Heart right ventricle (tissue), 16 donors: ENCODE measurements around the gene RAB39B. TPM values are rescaled to one million over a fixed set of nuclear protein-coding genes. Genes with fewer than 3 reads are reported as not detected.

Experiments
- ATAC-seq, 8 donors: fragments of 200-7000 bp; cut with Tn5 transposase; one replicate each; pipeline ENCODE4 v1.9.1; 2020; ENCODE audit warnings: mild to moderate bottlenecking in 8 of 8, moderate library complexity in 8 of 8, moderate number of reproducible peaks in 1 of 8
- DNase-seq, 2 donors: peaks; one replicate each; pipeline ENCODE4 v3.0.0-alpha.2; 2020
- H3K27ac ChIP-seq, 10 donors: fragments of 200-600 bp; sonication (generic) in 2 of 10; one replicate each; pipeline versions ENCODE4 v1.5.0 to v1.8.0; 2020 to 2022; ENCODE audit warnings: mild to moderate bottlenecking in 3 of 10
- H3K27me3 ChIP-seq, 7 donors: fragments of 200-600 bp; one replicate each; pipeline ENCODE4 v1.8.0; 2021 to 2022; ENCODE audit warnings: mild to moderate bottlenecking in 2 of 7
- H3K36me3 ChIP-seq, 9 donors: fragments of 200-600 bp; sonication (generic) in 1 of 9; one replicate each; pipeline versions ENCODE4 v1.5.0 to v1.8.0; 2020 to 2022; ENCODE audit warnings: mild to moderate bottlenecking in 2 of 9
- H3K4me1 ChIP-seq, 9 donors: fragments of 200-600 bp; sonication (generic) in 1 of 9; one replicate each; pipeline versions ENCODE4 v1.5.0 to v1.8.0; 2020 to 2022; ENCODE audit warnings: mild to moderate bottlenecking in 4 of 9
- H3K4me3 ChIP-seq, 10 donors: fragments of 200-600 bp; sonication (generic) in 2 of 10; one replicate each; pipeline versions ENCODE4 v1.5.0 to v1.8.0; 2020 to 2022; ENCODE audit warnings: mild to moderate bottlenecking in 7 of 10, moderate library complexity in 2 of 10
- H3K9me3 ChIP-seq, 11 donors: fragments of 200-600 bp in 10 of 11; sonication (generic) in 2 of 11; one replicate each; pipeline versions ENCODE4 v1.5.0 to v1.8.0; 2013 to 2022; ENCODE audit warnings: mild to moderate bottlenecking in 2 of 11, control low read depth in 1 of 11, moderate library complexity in 1 of 11
- WGBS, 2 donors: extraction: QIAGEN DNeasy Blood & Tissue Kit; methylation state at CpG; one replicate each; pipeline ENCODE4 v1.1.7; 2013; ENCODE audit warnings: inconsistent platforms in 1 of 2; 5-methylcytosine and 5-hydroxymethylcytosine counted together
- intact Hi-C, 10 donors: fragments of 100-400 bp; cut with DNase I; formaldehyde crosslinking; loops; one replicate each; pipeline versions ENCODE4 v1.11.1 to v1.14.2; 2022
- polyA plus RNA-seq, 2 donors: library from polyadenylated mRNA; stranded (reverse); fragments of 200-250 nt; gene quantifications; one replicate each; pipeline ENCODE4 v1.2.3, GENCODE V29; 2013
- total RNA-seq, 10 donors: library from RNA; stranded (reverse); fragmentation: NEBNext Ultra II Directional in 3 of 10; extraction: Animal tissue kit (Norgen Biotek cat#: 25700) in 3 of 10; gene quantifications; one replicate each; pipeline versions ENCODE4 v1.2.1 to v1.2.4, GENCODE V29; 2021 to 2023
- TF ChIP-seq, protein P1 (sequence below), 9 donors: fragments of 200-600 bp; sonication (generic) in 2 of 9; IDR thresholded peaks; one replicate each; pipeline versions ENCODE4 v1.5.0 to v1.8.0; 2021 to 2022; ENCODE audit warnings: antibody characterized with exemption in 9 of 9, mild to moderate bottlenecking in 5 of 9, moderate library complexity in 1 of 9
- donor health status: Arrhythmogenic right ventricular cardiomyopathy.
- donor health status: ischemic (EF 13 %, LVEDD 7.1; RV severe dilation, severe dysfunction).
- donor health status: healthy with polysubstance abuse.
- donor health status: DM: no; HTN: yes; CAD: no.
- donor health status: DM: no; HTN: no; CAD: no.
- donor health status: ischemic (EF 25% LVEDD 6.9; RV normal size, moderate dysfunction).
- donor health status: ischemic (EF 25% LVEDD 5.7; RV mildly dilated, moderate dysfunction).
- donor health status: healthy.
- donor health status: DM: yes; HTN: yes; CAD: no.
- donor health status: Ischemic cardiomyopathy.
- donor health status: ischemic (EF 35%, LVEDD 5.7; RV mildly dilated, moderate dysfunction).
- donor health status: nonischemic (EF 11% LVEDD 7.7; RV severe dilation, severe dysfunction).
- donor health status: DM: yes; HTN: yes; CAD: no.
- donor health status: PGD.
- donor health status: ischemic (EF 29% LVEDD 5.4; RV normal size, mild dysfunction).
- donor health status: nonischemic (EF 23%, LVEDD 6.1; RV moderate dilation, normal function).

RAB39B gene
- total and polyA plus RNA-seq, 12 donors = 0.07 to 0.25 (median 0.18) TPM; not detected in 3

- H3K27me3 ChIP-seq = no peaks in the 10 kb centered on the region
- H3K4me1 ChIP-seq = peaks cover 0 to 24% (median 19%) of the 10 kb centered on the region in 9 donors
- intact Hi-C loops = no loop called here
- TF ChIP-seq, protein P1, sequence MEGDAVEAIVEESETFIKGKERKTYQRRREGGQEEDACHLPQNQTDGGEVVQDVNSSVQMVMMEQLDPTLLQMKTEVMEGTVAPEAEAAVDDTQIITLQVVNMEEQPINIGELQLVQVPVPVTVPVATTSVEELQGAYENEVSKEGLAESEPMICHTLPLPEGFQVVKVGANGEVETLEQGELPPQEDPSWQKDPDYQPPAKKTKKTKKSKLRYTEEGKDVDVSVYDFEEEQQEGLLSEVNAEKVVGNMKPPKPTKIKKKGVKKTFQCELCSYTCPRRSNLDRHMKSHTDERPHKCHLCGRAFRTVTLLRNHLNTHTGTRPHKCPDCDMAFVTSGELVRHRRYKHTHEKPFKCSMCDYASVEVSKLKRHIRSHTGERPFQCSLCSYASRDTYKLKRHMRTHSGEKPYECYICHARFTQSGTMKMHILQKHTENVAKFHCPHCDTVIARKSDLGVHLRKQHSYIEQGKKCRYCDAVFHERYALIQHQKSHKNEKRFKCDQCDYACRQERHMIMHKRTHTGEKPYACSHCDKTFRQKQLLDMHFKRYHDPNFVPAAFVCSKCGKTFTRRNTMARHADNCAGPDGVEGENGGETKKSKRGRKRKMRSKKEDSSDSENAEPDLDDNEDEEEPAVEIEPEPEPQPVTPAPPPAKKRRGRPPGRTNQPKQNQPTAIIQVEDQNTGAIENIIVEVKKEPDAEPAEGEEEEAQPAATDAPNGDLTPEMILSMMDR (IDR thresholded peaks at IDR 0.05) = no peak
- DNase-seq (no peak), ATAC-seq (no peak)
- 90 to 96% methylated on average over 4 of the region's 4 CpGs for WGBS, 2 donors
- peaks cover 0 to 35% (median 0%) of the 10 kb centered on the region in 9 donors for H3K36me3 ChIP-seq
- H3K9me3 ChIP-seq = no peaks in the 10 kb centered on the region
- H3K27ac ChIP-seq = no peak overlapping the region
- no peak overlapping the region for H3K4me3 ChIP-seq
These were observed 42.9 kb downstream of the RAB39B start for GRCh38 chrX:155221351-155221750.

DNA sequence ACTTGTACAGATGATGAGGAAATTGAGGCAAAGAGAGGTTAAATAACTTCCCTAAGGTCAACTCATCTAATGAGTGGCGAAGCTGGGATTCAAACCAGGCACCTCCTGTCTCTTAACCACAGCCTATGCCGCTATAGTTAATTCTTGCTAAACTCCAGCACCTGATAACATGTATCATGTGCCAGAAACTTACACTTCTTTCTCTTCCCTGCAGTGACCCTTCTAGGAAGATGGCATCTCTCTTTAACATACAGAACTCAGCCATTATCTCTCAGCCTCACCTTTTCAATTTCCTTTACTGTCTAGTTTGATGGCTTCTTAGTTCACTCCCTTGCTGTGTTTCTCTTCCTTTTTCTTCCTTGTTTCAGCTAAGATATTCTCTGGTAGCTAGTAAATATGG is 45.5 kb downstream of the RAB39B start:
- Histone ChIP-seq H3K27ac (no peak overlapping the region), H3K36me3 (peaks cover 0 to 23% (median 0%) of the 10 kb centered on the region in 9 donors), H3K27me3 (no peaks in the 10 kb centered on the region), H3K4me3 (no peak overlapping the region), H3K4me1 (peaks cover 0 to 27% (median 21%) of the 10 kb centered on the region in 9 donors), H3K9me3 (no peaks in the 10 kb centered on the region)
- TF ChIP-seq, protein P1 (IDR thresholded peaks at IDR 0.05) = no peak
- ATAC-seq (no peak), DNase-seq (no peak)
- 74 to 79% methylated on average over 2 of the region's 2 CpGs for WGBS, 2 donors
- intact Hi-C loops = loop anchor here in 1 of 10 donors (10.0 kb wide), 1 partner anchor 144 kb away; the partner anchor contains the start of genes BRCC3, CMC4 and MTCP1

DNA sequence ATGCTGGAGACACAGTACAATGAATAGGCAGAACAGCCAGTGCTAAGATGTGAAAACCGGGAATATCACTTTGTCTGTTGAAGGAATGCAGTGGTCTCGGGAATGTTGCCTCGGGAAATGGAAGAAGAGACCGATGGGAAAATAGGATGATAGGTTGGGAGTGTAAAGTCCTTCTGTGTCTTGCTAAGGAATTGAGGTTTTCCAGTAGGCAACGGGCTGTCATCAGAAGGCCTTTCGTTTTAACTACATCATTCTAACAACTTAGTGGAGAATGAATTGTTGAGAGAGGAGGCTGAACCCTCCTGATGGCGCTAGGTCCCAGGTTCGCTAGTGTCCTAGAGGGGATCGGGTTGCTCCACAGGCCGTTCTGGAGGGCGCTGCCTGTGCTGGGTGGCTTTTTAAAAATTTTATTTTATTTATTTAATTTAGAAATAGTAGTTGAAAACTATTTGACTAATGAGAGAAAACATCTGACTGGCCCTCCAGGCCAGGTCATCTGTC is 47.3 kb downstream of the RAB39B start:
- Histone ChIP-seq H3K9me3 (no peaks in the 10 kb centered on the region), H3K4me1 (peaks cover 0 to 27% (median 21%) of the 10 kb centered on the region in 9 donors), H3K27me3 (no peaks in the 10 kb centered on the region), H3K4me3 (peak overlapping the region; percentile 50 to 81 (median 75)), H3K36me3 (peaks cover 0 to 19% (median 0%) of the 10 kb centered on the region in 9 donors), H3K27ac (peak overlapping the region; percentile 69 to 93 (median 90))
- ATAC-seq (no peak), DNase-seq (no peak)
- WGBS, 2 donors = 6 to 9% methylated on average over 11 of the region's 11 CpGs
- intact Hi-C loops = loop anchor here in 1 of 10 donors (10.0 kb wide), 1 partner anchor 142 kb away; the partner anchor contains the start of genes BRCC3, CMC4 and MTCP1
- TF ChIP-seq, protein P1 (IDR thresholded peaks at IDR 0.05) = no peak

GRCh38 chrX:155216179-155216939 is 47.9 kb downstream of the RAB39B start, which contains the start of gene VBP1:
Gene VBP1, plus strand, starts transcription at chrX:155216460. Its CDS starts 23 bp downstream, at chrX:155216483.
- peak within 1 kb of the TSS; percentile 72 to 93 (median 90) for H3K27ac ChIP-seq
- peak within 1 kb of the TSS; percentile 50 to 81 (median 75) for H3K4me3 ChIP-seq
- TF ChIP-seq, protein P1 (IDR thresholded peaks at IDR 0.05) = peak; percentile 16 to 64 (median 51)
- no peaks in the 10 kb centered on the region for H3K27me3 ChIP-seq
- DNase-seq = peak; percentile 87 to 92
- peaks cover 0 to 13% (median 0%) of the 10 kb centered on the region in 9 donors for H3K36me3 ChIP-seq
- no peaks in the 10 kb centered on the region for H3K9me3 ChIP-seq
- peak; percentile 97 to 100 (median 99) for ATAC-seq
- 0 to 1% methylated on average over 42 to 52 of the region's 53 CpGs for WGBS, 2 donors
- peaks cover 0 to 27% (median 21%) of the 10 kb centered on the region in 9 donors for H3K4me1 ChIP-seq
- intact Hi-C loops = loop anchor here in 1 of 10 donors (10.0 kb wide), 1 partner anchor 142 kb away; the partner anchor contains the start of genes BRCC3, CMC4 and MTCP1
